GM19043 (cell line): ENCODE results near the gene POU6F1.
"Not testable (repeated sequence)": the region's sequence is repeated elsewhere in the genome, so short reads cannot be mapped to it uniquely, and the experiment has no call there.

Experiments used
- ATAC-seq: cut with Tn5 transposase; IDR thresholded peaks from one replicate; pipeline ENCODE4 v1.9.1; 2021; ENCODE audit warnings: low read depth; ENCODE audit not compliant: unreplicated experiment

The POU6F1 gene

GRCh38 chr12:51229116-51229809, 11.4 kb upstream of the POU6F1 start:
- no peak for ATAC-seq

- ATAC-seq: no peak
These were observed 10.1 kb upstream of the POU6F1 start for GRCh38 chr12:51227962-51228361.

- ATAC-seq: not testable (repeated sequence)
These were observed 9.2 kb upstream of the POU6F1 start for GRCh38 chr12:51227112-51227511.

- ATAC-seq: no peak
These were observed 7.9 kb upstream of the POU6F1 start for GRCh38 chr12:51225771-51226170.

- no peak for ATAC-seq
These were observed 7.4 kb upstream of the POU6F1 start for GRCh38 chr12:51225234-51225633.

GRCh38 chr12:51224625-51225024, 6.8 kb upstream of the POU6F1 start:
- no peak for ATAC-seq

GRCh38 chr12:51222461-51222860, 4.6 kb upstream of the POU6F1 start:
- no peak for ATAC-seq

GRCh38 chr12:51219857-51220256, 2.0 kb upstream of the POU6F1 start:
- not testable (repeated sequence) for ATAC-seq

GRCh38 chr12:51219322-51219721, 1.5 kb upstream of the POU6F1 start:
- no peak for ATAC-seq

- no peak for ATAC-seq
These were observed 822 bp upstream of the POU6F1 start for GRCh38 chr12:51218607-51219161.

GRCh38 chr12:51217133-51217967, 512 bp downstream of the POU6F1 start:
- ATAC-seq: peak; percentile 16

GRCh38 chr12:51216642-51217041, 1.2 kb downstream of the POU6F1 start:
- no peak for ATAC-seq

GRCh38 chr12:51214895-51215294, 3.0 kb downstream of the POU6F1 start:
- no peak for ATAC-seq

GRCh38 chr12:51210690-51211395, 7.0 kb downstream of the POU6F1 start:
- no peak for ATAC-seq

GRCh38 chr12:51209259-51209658, 8.6 kb downstream of the POU6F1 start:
- ATAC-seq: no peak

- ATAC-seq: no peak
These were observed 9.7 kb downstream of the POU6F1 start for GRCh38 chr12:51208016-51208660.

GRCh38 chr12:51205350-51205749, 12.5 kb downstream of the POU6F1 start:
- ATAC-seq: no peak

GRCh38 chr12:51202718-51203117, 15.1 kb downstream of the POU6F1 start:
- ATAC-seq: no peak

- ATAC-seq: no peak
These were observed 17.1 kb downstream of the POU6F1 start for GRCh38 chr12:51200806-51201205.

- ATAC-seq: no peak
These were observed 17.7 kb downstream of the POU6F1 start for GRCh38 chr12:51200156-51200555.
